ENCODE results near the gene OR51B2. TPM values are rescaled to one million over a fixed set of nuclear protein-coding genes. Genes with fewer than 3 reads are reported as not detected.
"Not testable (repeated sequence)": the region's sequence is repeated elsewhere in the genome, so short reads cannot be mapped to it uniquely, and the experiment has no call there.

Gene OR51B2
- total and polyA plus RNA-seq, 5 donors, result not detected

DNA sequence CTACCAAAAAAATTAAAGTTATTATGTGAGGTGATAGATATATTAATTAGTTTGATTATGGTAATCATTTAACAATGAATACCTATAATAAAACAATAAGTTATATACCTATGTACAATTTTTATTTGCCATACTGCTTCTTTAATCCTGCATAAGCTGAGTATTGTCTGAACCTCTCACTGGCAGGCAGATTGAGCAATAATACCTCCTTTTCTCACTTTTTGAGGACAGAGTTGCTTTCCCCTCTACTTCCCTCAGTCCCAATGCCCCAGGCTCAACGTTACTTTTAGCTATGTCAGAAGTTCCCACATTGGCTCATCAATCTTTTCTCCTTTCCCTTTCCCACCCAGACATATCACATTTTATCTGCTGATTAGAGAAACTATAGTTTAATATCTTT lies 25.5 kb upstream of the OR51B2 start:
- Histone ChIP-seq H3K4me3 (ENCODE audit: low read length) (no peak overlapping the region), H3K9me3 (ENCODE audit: control insufficient read depth, low read length) (no peaks in the 10 kb centered on the region), H3K27me3 (ENCODE audit: control insufficient read depth, insufficient read depth) (no peaks in the 10 kb centered on the region), H3K27ac (ENCODE audit: low read length) (no peak overlapping the region), H3K4me1 (ENCODE audit: control insufficient read depth, insufficient read depth, low read length) (no peaks in the 10 kb centered on the region)
- ATAC-seq (no peak), DNase-seq (no peak)
- WGBS, result 38% methylated on average over 1 of the region's 1 CpG
- intact Hi-C loops (cut with DNase I), result no loop called here

DNA sequence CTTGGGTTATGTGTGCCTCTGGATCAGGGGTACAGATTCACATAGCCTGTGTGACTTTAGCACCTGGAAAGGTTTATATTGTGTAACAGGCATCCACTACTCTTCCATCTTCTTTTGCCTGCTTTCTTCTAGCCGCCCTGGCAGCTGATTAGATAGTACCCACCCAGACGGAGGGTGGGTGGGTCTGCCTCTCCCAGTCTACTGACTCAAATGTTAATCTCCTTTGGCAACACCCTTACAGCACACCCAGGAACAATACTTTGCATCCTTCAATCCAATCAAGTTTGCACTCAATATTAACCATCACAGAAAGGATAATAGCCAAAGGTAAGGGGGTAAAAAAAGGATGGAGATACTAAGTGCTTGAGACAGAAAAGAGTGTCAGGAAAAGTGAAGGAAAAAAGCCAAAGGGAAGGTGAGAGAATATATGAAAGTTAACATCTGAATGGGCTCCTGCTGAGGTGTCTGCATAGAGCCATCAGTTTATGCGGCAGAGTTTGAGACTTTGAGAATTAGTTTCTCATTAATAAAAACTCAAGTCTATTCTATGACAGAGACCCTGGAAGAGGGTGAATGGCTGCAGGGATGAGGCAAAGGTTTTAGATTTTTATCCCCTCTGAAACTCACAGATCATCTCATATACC lies 24.6 kb upstream of the OR51B2 start:
- H3K27ac ChIP-seq (ENCODE audit: low read length), result no peak overlapping the region
- WGBS, result 17% methylated on average over 3 of the region's 3 CpGs
- intact Hi-C loops (cut with DNase I), result no loop called here
- no peaks in the 10 kb centered on the region for H3K4me1 ChIP-seq (ENCODE audit: control insufficient read depth, insufficient read depth, low read length)
- DNase-seq (no peak), ATAC-seq (no peak)
- H3K4me3 ChIP-seq (ENCODE audit: low read length), result no peak overlapping the region
- H3K9me3 ChIP-seq (ENCODE audit: control insufficient read depth, low read length), result no peaks in the 10 kb centered on the region
- H3K27me3 ChIP-seq (ENCODE audit: control insufficient read depth, insufficient read depth), result no peaks in the 10 kb centered on the region

DNA sequence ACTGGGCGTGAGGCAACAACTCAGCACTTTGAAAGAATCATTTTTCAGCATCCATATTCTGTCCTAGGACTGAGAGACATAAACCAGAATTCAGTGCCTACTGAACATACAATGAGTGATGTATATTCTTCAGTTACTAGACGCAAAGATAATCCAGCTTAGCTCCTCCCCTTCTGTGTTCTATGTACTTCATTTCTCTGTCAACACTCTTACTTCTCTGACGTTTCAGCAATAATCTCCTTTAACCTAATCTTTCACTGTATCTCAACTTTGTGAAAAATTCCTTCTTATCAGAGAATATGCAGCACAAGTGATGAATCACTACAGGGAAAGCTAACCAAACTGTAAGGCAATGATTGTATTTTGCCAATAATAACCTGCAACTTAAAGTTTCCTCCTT lies 21.7 kb upstream of the OR51B2 start:
- WGBS, result 42% methylated on average over 3 of the region's 3 CpGs
- Histone ChIP-seq H3K4me1 (ENCODE audit: control insufficient read depth, insufficient read depth, low read length) (no peaks in the 10 kb centered on the region), H3K27ac (ENCODE audit: low read length) (no peak overlapping the region), H3K4me3 (ENCODE audit: low read length) (no peak overlapping the region), H3K27me3 (ENCODE audit: control insufficient read depth, insufficient read depth) (no peaks in the 10 kb centered on the region), H3K9me3 (ENCODE audit: control insufficient read depth, low read length) (no peaks in the 10 kb centered on the region)
- intact Hi-C loops (cut with DNase I), result no loop called here
- no peak for DNase-seq
- ATAC-seq, result no peak

DNA sequence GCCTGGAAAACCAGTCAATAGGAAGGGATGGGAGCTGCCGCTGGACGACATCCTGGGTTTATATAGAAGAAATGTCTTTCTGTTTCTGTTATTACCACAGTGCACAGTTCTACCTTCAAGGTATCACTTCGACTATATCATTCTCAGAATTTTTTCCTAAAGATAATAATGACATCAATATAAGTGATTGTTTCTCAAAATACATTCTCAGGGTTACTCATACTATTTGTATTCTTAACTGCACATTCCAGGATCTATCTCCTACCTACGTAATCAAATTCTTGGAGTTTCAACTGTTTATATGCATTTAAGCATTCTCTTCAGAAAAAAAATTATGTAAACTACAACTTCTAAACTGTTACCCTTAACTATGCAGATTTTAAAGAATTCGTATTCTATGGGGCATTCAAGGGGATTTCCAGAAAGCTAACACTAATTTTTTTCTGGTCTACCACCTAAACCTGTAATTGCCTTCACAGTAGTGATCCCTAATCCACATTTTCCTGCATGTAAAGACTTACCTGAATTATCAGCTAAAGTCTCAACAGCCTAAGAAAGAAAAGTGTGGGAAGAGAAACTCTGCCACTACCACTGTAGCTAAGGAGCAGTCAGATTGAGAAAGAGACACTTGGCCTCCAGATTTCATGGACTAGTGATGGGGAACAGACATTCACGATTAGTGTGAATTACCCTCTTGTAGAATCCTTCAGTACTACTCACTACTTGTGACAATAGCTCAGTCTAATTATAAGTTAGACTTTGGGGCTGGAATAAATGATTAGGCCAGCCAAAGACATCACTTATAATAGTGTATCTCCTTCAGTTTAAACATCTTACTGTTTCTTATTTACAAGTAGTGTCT lies 19.6 kb upstream of the OR51B2 start, which contains the start of gene OR51B5:
Gene OR51B5 (minus strand): TSS at position 51 of the 862 bp plus-strand sequence. CDS start 0 bp downstream, at position 51.
- H3K4me1 ChIP-seq (ENCODE audit: control insufficient read depth, insufficient read depth, low read length), result no peaks in the 10 kb centered on the region
- 72% methylated on average over 6 of the region's 6 CpGs for WGBS
- no peak for DNase-seq

DNA sequence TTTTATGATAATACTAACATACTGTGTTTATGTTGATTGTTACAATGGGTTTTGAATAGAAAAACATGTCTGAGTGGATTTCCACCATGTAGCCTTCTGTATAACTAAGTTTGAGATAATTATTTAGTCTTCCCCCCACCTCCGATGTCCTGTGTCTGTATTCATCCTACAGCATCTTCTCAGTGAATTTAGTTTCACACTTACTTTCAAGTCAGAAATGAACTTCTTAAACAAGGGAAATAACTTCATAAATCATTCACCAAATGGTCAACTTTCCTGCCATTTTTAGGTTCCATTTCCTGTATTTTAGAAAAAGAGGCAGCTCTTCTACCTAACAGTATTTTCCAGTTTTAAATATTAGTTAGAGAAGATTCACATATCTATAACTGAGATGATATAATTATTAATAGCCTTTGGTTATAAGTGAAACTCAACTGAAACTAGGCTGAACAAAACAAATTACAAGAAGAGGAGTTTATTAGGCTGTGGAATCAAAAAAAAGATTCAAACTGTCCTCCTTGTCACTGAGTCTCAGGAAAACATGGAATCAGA lies 15.8 kb upstream of the OR51B2 start:
- DNase-seq (no peak), ATAC-seq (no peak)
- Histone ChIP-seq H3K27me3 (ENCODE audit: control insufficient read depth, insufficient read depth) (no peaks in the 10 kb centered on the region), H3K27ac (ENCODE audit: low read length) (no peak overlapping the region), H3K4me1 (ENCODE audit: control insufficient read depth, insufficient read depth, low read length) (no peaks in the 10 kb centered on the region), H3K9me3 (ENCODE audit: control insufficient read depth, low read length) (no peaks in the 10 kb centered on the region), H3K4me3 (ENCODE audit: low read length) (no peak overlapping the region)
- intact Hi-C loops (cut with DNase I), result no loop called here
- WGBS, result 91% methylated on average over 1 of the region's 1 CpG

More for the DNA sequence above, 19.6 kb upstream of the OR51B2 start, which contains the start of gene OR51B5:
- Histone ChIP-seq H3K4me3 (ENCODE audit: low read length) (no peak within 1 kb of the TSS), H3K27ac (ENCODE audit: low read length) (no peak within 1 kb of the TSS), H3K9me3 (ENCODE audit: control insufficient read depth, low read length) (no peaks in the 10 kb centered on the region), H3K27me3 (ENCODE audit: control insufficient read depth, insufficient read depth) (no peaks in the 10 kb centered on the region)
- intact Hi-C loops (cut with DNase I), result no loop called here
- ATAC-seq, result no peak

DNA sequence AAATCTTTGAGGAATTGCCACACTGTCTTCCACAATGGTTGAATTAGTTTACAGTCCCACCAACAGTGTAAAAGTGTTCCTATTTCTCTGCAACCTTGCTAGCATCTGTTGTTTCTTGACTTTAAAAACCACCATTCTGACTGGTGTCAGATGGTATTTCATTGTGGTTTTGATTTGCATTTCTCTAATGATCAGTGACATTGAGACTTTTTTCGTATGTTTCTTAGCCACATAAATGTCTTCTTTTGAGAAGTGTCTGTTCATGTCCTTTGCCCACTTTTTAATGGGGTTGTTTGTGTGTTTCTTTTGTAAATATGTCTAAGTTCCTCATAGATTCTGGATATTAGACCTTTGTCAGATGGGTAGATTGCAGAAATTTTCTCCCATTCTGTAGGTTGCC lies 13.2 kb upstream of the OR51B2 start:
- H3K4me1 ChIP-seq (ENCODE audit: control insufficient read depth, insufficient read depth, low read length); H3K9me3 ChIP-seq (ENCODE audit: control insufficient read depth, low read length); ATAC-seq; H3K27me3 ChIP-seq (ENCODE audit: control insufficient read depth, insufficient read depth); H3K27ac ChIP-seq (ENCODE audit: low read length); H3K4me3 ChIP-seq (ENCODE audit: low read length); DNase-seq; intact Hi-C loops (cut with DNase I): not testable (repeated sequence)
- WGBS, result 83% methylated on average over 1 of the region's 1 CpG

DNA sequence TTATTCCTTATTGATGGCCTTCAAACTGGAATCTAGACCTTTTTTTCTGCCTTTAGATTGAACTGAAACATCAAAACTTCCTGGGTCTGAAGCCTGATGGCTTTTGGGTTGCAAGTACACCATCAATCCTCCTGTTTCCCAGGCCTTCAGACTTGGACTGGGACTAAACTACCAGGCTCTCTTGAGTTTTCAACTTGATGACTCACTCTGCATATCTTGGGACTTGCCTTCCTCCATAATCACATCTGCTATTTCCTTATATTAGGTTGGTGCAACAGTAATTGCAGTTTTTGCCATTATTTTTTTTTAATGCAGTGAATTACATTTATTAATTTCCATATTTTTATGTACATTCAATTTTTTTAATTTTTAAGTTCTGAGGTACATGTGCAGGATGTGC lies 12.2 kb upstream of the OR51B2 start:
- no peak for DNase-seq
- intact Hi-C loops (cut with DNase I), result no loop called here
- Histone ChIP-seq H3K27ac (ENCODE audit: low read length) (no peak overlapping the region), H3K9me3 (ENCODE audit: control insufficient read depth, low read length) (no peaks in the 10 kb centered on the region), H3K4me3 (ENCODE audit: low read length) (no peak overlapping the region), H3K4me1 (ENCODE audit: control insufficient read depth, insufficient read depth, low read length) (no peaks in the 10 kb centered on the region), H3K27me3 (ENCODE audit: control insufficient read depth, insufficient read depth) (no peaks in the 10 kb centered on the region)
- no peak for ATAC-seq

DNA sequence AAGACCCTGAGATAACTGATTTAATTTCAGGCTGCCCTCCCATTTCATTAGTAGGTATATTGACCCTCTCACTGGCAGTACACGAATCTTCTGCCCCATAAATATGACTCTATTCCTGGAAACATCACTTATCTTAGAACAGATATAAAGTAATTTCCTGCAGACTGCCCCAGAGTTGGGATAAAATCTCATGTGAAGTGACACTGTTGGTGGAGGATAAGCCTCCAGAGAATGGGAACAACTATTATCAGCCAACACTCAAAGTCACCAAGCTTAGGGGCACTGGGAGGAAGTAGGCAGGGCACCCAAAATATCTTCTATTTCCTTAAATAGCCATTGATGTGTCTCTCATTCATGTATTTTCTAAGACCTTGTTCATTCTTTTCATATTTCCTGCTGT lies 11.1 kb upstream of the OR51B2 start:
- no peaks in the 10 kb centered on the region for H3K4me1 ChIP-seq (ENCODE audit: control insufficient read depth, insufficient read depth, low read length)
- DNase-seq (no peak), ATAC-seq (no peak)
- H3K27ac ChIP-seq (ENCODE audit: low read length), result no peak overlapping the region
- intact Hi-C loops (cut with DNase I), result no loop called here
- no peaks in the 10 kb centered on the region for H3K9me3 ChIP-seq (ENCODE audit: control insufficient read depth, low read length)
- no peak overlapping the region for H3K4me3 ChIP-seq (ENCODE audit: low read length)
- WGBS, result 22% methylated on average over 1 of the region's 1 CpG
- no peaks in the 10 kb centered on the region for H3K27me3 ChIP-seq (ENCODE audit: control insufficient read depth, insufficient read depth)

DNA sequence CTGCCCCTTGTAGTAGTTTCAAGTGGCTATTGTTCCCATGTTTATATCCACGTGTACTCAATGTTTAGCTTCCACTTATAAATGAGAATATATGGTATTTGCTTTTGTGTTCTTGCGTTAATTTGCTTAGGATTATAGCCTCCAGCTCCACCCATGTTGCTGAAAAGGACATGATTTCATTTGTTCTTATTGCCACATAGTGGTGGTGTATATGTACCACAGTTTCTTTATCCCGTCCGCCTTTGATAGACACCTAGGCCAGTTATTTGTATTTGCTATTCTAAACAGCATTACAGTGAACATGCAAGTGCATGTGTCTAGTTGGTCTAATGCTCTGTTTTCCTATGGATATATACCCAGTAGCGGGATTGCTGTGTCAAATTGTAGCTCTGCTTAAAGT lies 6.8 kb downstream of the OR51B2 start:
- no peak overlapping the region for H3K4me3 ChIP-seq (ENCODE audit: low read length)
- DNase-seq (no peak), ATAC-seq (no peak)
- H3K27ac ChIP-seq (ENCODE audit: low read length), result no peak overlapping the region
- H3K9me3 ChIP-seq (ENCODE audit: control insufficient read depth, low read length), result no peaks in the 10 kb centered on the region
- H3K4me1 ChIP-seq (ENCODE audit: control insufficient read depth, insufficient read depth, low read length), result no peaks in the 10 kb centered on the region
- H3K27me3 ChIP-seq (ENCODE audit: control insufficient read depth, insufficient read depth), result no peaks in the 10 kb centered on the region
- intact Hi-C loops (cut with DNase I), result no loop called here
- 71% methylated on average over 5 of the region's 5 CpGs for WGBS

DNA sequence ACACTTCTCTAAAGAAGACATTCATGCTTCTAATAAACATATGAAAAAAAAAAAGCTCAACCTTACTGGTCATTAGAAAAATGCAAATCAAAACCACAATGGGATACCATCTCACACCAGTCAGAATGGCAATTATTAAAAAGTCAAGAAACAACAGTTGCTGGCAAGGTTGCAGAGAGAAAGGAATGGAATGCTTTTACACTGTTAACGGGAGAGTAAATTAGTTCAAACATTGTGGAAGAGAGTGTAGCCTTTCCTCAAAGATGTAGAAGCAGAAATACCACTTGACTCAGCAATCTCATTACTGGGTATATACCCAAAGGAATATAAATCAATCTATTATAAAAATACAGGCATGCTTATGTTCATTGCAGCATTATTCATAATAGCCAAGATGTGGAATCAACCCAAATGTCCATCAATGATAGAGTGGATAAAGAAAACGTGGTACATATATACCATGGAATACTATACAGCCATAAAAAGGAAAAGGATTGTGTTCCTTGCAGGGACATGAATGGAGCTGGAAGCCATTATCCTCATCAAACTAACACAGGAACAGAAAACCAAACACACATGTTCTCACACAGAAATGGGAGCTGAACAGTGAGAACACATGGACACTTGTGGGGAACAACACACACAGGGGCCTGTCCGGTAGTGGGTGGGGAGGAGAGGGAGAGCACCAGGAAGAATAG lies 10.6 kb downstream of the OR51B2 start:
- H3K4me3 ChIP-seq (ENCODE audit: low read length); H3K4me1 ChIP-seq (ENCODE audit: control insufficient read depth, insufficient read depth, low read length); intact Hi-C loops (cut with DNase I); H3K27ac ChIP-seq (ENCODE audit: low read length); ATAC-seq; H3K27me3 ChIP-seq (ENCODE audit: control insufficient read depth, insufficient read depth); DNase-seq; H3K9me3 ChIP-seq (ENCODE audit: control insufficient read depth, low read length): not testable (repeated sequence)
- WGBS, result 85% methylated on average over 3 of the region's 3 CpGs

DNA sequence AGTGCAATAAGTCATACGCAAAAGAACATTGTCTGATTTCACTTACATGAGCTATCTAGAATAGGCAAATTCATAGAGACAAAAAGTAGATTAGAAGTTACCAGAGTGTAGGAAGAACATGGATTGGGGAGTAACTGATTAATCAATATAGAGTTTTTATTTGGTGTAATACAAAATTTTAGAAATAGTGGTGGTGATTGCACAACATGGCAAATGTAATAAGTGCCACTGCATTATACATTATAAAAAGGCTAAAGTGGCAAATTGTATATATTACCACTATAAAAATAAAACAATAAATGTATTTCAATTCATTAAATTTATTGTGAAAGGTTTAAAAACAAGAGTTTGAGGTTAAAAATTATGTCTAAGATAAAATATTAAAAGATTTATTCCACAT lies 13.7 kb downstream of the OR51B2 start:
- H3K27me3 ChIP-seq (ENCODE audit: control insufficient read depth, insufficient read depth), result no peaks in the 10 kb centered on the region
- ATAC-seq, result no peak
- 95% methylated on average over 1 of the region's 1 CpG for WGBS

More for the DNA sequence above, 13.7 kb downstream of the OR51B2 start:
- no peak overlapping the region for H3K4me3 ChIP-seq (ENCODE audit: low read length)
- H3K4me1 ChIP-seq (ENCODE audit: control insufficient read depth, insufficient read depth, low read length), result no peaks in the 10 kb centered on the region
- DNase-seq, result no peak
- no peaks in the 10 kb centered on the region for H3K9me3 ChIP-seq (ENCODE audit: control insufficient read depth, low read length)
- no peak overlapping the region for H3K27ac ChIP-seq (ENCODE audit: low read length)
- intact Hi-C loops (cut with DNase I), result no loop called here

Data from right cardiac atrium (tissue), 5 donors.